CD14-positive monocyte (primary cell): ENCODE results near the gene JADE3. TPM values are rescaled to one million over a fixed set of nuclear protein-coding genes. Genes with fewer than 3 reads are reported as not detected.

Experiments
- DNase-seq, 3 donors: peaks; one replicate each; pipeline ENCODE4 v3.0.0-alpha.2; 2011 to 2022
- H2AFZ ChIP-seq: 2 replicates; pipeline ENCODE4 v1.6.0; 2012; ENCODE audit warnings: mild to moderate bottlenecking, low read depth, low read length, inconsistent platforms; ENCODE audit not compliant: insufficient read depth, poor library complexity, severe bottlenecking
- H3K27ac ChIP-seq, 2 donors: 1 replicate in 1 of 2; 2 replicates in 1 of 2; pipeline ENCODE4 v1.5.1; 2012 to 2013; ENCODE audit warnings: low read length in 2 of 2, control low read depth in 1 of 2, inconsistent platforms in 1 of 2, low read depth in 1 of 2, mild to moderate bottlenecking in 1 of 2
- H3K27me3 ChIP-seq, 2 donors: one replicate each; pipeline versions ENCODE4 v1.6.0 to v1.6.1; 2011 to 2013; ENCODE audit warnings: low read length in 2 of 2; ENCODE audit not compliant: control insufficient read depth in 2 of 2, insufficient read depth in 2 of 2
- H3K36me3 ChIP-seq, 2 donors: replicated peaks in 1 of 2; 1 replicate in 1 of 2; 2 replicates in 1 of 2; pipeline versions ENCODE4 v1.5.1 to v1.6.1; 2012 to 2013; ENCODE audit warnings: low read length in 2 of 2, control low read depth in 1 of 2, inconsistent platforms in 1 of 2, mild to moderate bottlenecking in 1 of 2; ENCODE audit not compliant: insufficient read depth in 2 of 2, control insufficient read depth in 1 of 2
- H3K4me1 ChIP-seq, 2 donors: 1 replicate in 1 of 2; 2 replicates in 1 of 2; pipeline versions ENCODE4 v1.5.1 to v1.6.1; 2012 to 2013; ENCODE audit warnings: low read length in 2 of 2, control low read depth in 1 of 2, inconsistent platforms in 1 of 2, mild to moderate bottlenecking in 1 of 2, moderate library complexity in 1 of 2; ENCODE audit not compliant: insufficient read depth in 2 of 2, control insufficient read depth in 1 of 2
- H3K4me2 ChIP-seq: replicated peaks from 2 replicates; pipeline ENCODE3; 2012; ENCODE audit warnings: low read length, moderate library complexity, mild to moderate bottlenecking; ENCODE audit not compliant: poor library complexity, severe bottlenecking; ENCODE audit errors: extremely low read depth
- H3K4me3 ChIP-seq, 3 experiments: fragments of 200-600 bp in 1 of 3; sonication (generic) in 1 of 3; replicated peaks in 1 of 3; 1 replicate in 2 of 3; 2 replicates in 1 of 3; pipeline ENCODE4 v1.5.1; 2011 to 2013; ENCODE audit warnings: low read length in 3 of 3, mild to moderate bottlenecking in 3 of 3, control low read depth in 2 of 3, low read depth in 2 of 3, inconsistent platforms in 1 of 3, moderate library complexity in 1 of 3
- H3K79me2 ChIP-seq: 2 replicates; pipeline ENCODE4 v1.6.0; 2012; ENCODE audit warnings: mild to moderate bottlenecking, control low read depth, inconsistent platforms, low read length, moderate library complexity; ENCODE audit not compliant: insufficient read depth
- H3K9ac ChIP-seq: 2 replicates; pipeline ENCODE4 v1.6.0; 2017; ENCODE audit warnings: low read length, mild to moderate bottlenecking; ENCODE audit not compliant: insufficient read depth, poor library complexity, severe bottlenecking
- H3K9me3 ChIP-seq, 2 donors: replicated peaks in 1 of 2; 1 replicate in 1 of 2; 2 replicates in 1 of 2; pipeline versions ENCODE4 v1.5.1 to v1.6.1; 2012 to 2013; ENCODE audit warnings: low read length in 2 of 2, control low read depth in 1 of 2; ENCODE audit not compliant: control insufficient read depth in 1 of 2, insufficient read depth in 1 of 2
- H4K20me1 ChIP-seq: 2 replicates; pipeline ENCODE4 v1.6.0; 2012; ENCODE audit warnings: mild to moderate bottlenecking, low read length, control low read depth, moderate library complexity; ENCODE audit not compliant: insufficient read depth
- H3K27ac Mint-ChIP-seq, 7 donors: one replicate each; pipeline ENCODE4 v1.8.0; 2020; ENCODE audit warnings: mild to moderate bottlenecking in 7 of 7, mixed read lengths in 7 of 7, moderate library complexity in 6 of 7, inconsistent platforms in 2 of 7
- H3K27me3 Mint-ChIP-seq, 3 donors: one replicate each; pipeline ENCODE4 v1.8.0; 2021 to 2022; ENCODE audit warnings: low read depth in 3 of 3, mild to moderate bottlenecking in 3 of 3, mixed read lengths in 3 of 3, moderate library complexity in 3 of 3, inconsistent platforms in 1 of 3
- H3K36me3 Mint-ChIP-seq, 2 donors: one replicate each; pipeline ENCODE4 v1.8.0; 2020; ENCODE audit warnings: mixed read lengths in 2 of 2, inconsistent platforms in 1 of 2, mild to moderate bottlenecking in 1 of 2
- H3K4me1 Mint-ChIP-seq: one replicate; pipeline ENCODE4 v1.8.0; 2020; ENCODE audit warnings: mild to moderate bottlenecking, mixed read lengths
- H3K4me3 Mint-ChIP-seq, 2 donors: one replicate each; pipeline ENCODE4 v1.8.0; 2020; ENCODE audit warnings: mild to moderate bottlenecking in 2 of 2, mixed read lengths in 2 of 2, moderate library complexity in 1 of 2
- H3K9me3 Mint-ChIP-seq, 7 donors: one replicate each; pipeline ENCODE4 v1.8.0; 2020 to 2022; ENCODE audit warnings: mixed read lengths in 7 of 7, mild to moderate bottlenecking in 6 of 7, moderate library complexity in 6 of 7, inconsistent platforms in 2 of 7
- WGBS: methylation state at CpG from one replicate; pipeline ENCODE4 v1.1.5; 2013; ENCODE audit warnings: missing lambda C conversion rate; ENCODE audit not compliant: insufficient coverage; 5-methylcytosine and 5-hydroxymethylcytosine counted together
- intact Hi-C, 2 donors: fragments of 100-400 bp; cut with micrococcal nuclease; formaldehyde crosslinking; loops; one replicate each; pipeline versions ENCODE4 v1.15.0 to v1.15.1; 2023
- polyA plus RNA-seq, 3 donors: library from polyadenylated mRNA; depleted of rRNA in 1 of 3; unstranded in 2 of 3; stranded (reverse) in 1 of 3; fragments of 300-500 nt in 2 of 3; fragments of >200 nt in 1 of 3; fragmentation: Illumina TruSeq in 2 of 3; gene quantifications; 1 replicate in 2 of 3; 2 replicates in 1 of 3; pipeline ENCODE4 v1.2.3, GENCODE V29; 2012 to 2021
- TF ChIP-seq, protein P1 (sequence below): fragments of 200-600 bp; IDR thresholded peaks from one replicate; pipeline ENCODE4 v1.8.0; 2022; ENCODE audit warnings: antibody characterized with exemption, mild to moderate bottlenecking

JADE3 gene
- polyA plus RNA-seq, 3 donors = 0.03 to 0.43 (median 0.19) TPM

- peak overlapping the region; percentile 14 to 80 (median 47) for H3K27ac Mint-ChIP-seq
- WGBS = no CpG with 5 or more reads among the region's 2 CpGs
Measured at GRCh38 chrX:46864606-46865005, 47.6 kb upstream of the JADE3 start.

DNA sequence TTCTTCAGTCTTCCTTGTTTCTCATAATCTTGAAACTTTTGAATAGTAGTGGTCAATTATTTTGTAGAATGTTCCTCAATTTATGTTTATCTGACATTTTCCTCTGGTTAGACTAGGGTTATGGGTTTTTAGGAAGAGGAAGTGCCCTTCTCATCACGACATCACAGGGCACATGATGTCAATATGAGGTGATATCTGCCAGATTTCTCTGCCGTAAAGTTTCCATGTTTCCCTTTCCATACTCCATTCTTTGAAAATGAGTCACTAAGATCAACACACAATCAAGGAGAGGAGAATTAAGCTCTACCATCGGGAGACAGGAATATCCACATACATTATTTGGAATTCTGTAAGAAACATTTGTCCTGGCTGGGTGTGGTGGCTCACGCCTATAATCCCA lies 46.9 kb upstream of the JADE3 start:
- H3K36me3 Mint-ChIP-seq = peaks cover 37 to 51% of the 10 kb centered on the region in 2 donors
- H4K20me1 ChIP-seq = peaks cover 86% of the 10 kb centered on the region
- H3K9me3 ChIP-seq = no peaks in the 10 kb centered on the region
- H3K79me2 ChIP-seq = peaks cover 90% of the 10 kb centered on the region
- H2AFZ ChIP-seq = no peak overlapping the region
- peaks cover 0 to 5% (median 0%) of the 10 kb centered on the region in 7 donors for H3K9me3 Mint-ChIP-seq
- peaks cover 5 to 8% of the 10 kb centered on the region in 2 donors for H3K4me1 ChIP-seq
- no peak overlapping the region for H3K4me3 Mint-ChIP-seq
- TF ChIP-seq, protein P1, sequence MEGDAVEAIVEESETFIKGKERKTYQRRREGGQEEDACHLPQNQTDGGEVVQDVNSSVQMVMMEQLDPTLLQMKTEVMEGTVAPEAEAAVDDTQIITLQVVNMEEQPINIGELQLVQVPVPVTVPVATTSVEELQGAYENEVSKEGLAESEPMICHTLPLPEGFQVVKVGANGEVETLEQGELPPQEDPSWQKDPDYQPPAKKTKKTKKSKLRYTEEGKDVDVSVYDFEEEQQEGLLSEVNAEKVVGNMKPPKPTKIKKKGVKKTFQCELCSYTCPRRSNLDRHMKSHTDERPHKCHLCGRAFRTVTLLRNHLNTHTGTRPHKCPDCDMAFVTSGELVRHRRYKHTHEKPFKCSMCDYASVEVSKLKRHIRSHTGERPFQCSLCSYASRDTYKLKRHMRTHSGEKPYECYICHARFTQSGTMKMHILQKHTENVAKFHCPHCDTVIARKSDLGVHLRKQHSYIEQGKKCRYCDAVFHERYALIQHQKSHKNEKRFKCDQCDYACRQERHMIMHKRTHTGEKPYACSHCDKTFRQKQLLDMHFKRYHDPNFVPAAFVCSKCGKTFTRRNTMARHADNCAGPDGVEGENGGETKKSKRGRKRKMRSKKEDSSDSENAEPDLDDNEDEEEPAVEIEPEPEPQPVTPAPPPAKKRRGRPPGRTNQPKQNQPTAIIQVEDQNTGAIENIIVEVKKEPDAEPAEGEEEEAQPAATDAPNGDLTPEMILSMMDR = no peak
- peak overlapping the region; percentile 70 to 90 (median 81) for H3K27ac Mint-ChIP-seq
- H3K27me3 ChIP-seq = no peaks in the 10 kb centered on the region
- no CpG with 5 or more reads among the region's 4 CpGs for WGBS
- H3K4me1 Mint-ChIP-seq = peaks cover 10% of the 10 kb centered on the region
- H3K4me2 ChIP-seq = no peak overlapping the region
- DNase-seq = peak; percentile 39 to 71 (median 47)
- peaks cover 20 to 46% of the 10 kb centered on the region in 2 donors for H3K36me3 ChIP-seq
- no peak overlapping the region for H3K4me3 ChIP-seq
- H3K27me3 Mint-ChIP-seq = peaks cover 0 to 15% (median 0%) of the 10 kb centered on the region in 3 donors
- intact Hi-C loops = no loop called here
- H3K27ac ChIP-seq = peak overlapping the region; percentile 32 to 62
- H3K9ac ChIP-seq = no peak overlapping the region

More at GRCh38 chrX:46864606-46865005, 47.6 kb upstream of the JADE3 start:
- Histone ChIP-seq H3K36me3 (peaks cover 26 to 49% of the 10 kb centered on the region in 2 donors), H3K27ac (peak overlapping the region; percentile 25 to 62), H3K79me2 (peaks cover 90% of the 10 kb centered on the region), H3K4me2 (no peak overlapping the region), H4K20me1 (peaks cover 86% of the 10 kb centered on the region), H3K4me3 (no peak overlapping the region), H3K9ac (no peak overlapping the region), H2AFZ (no peak overlapping the region), H3K27me3 (no peaks in the 10 kb centered on the region), H3K9me3 (no peaks in the 10 kb centered on the region), H3K4me1 (peaks cover 5 to 8% of the 10 kb centered on the region in 2 donors)
- peaks cover 10% of the 10 kb centered on the region for H3K4me1 Mint-ChIP-seq
- H3K4me3 Mint-ChIP-seq = no peak overlapping the region
- peaks cover 41 to 55% of the 10 kb centered on the region in 2 donors for H3K36me3 Mint-ChIP-seq
- no peak for DNase-seq
- TF ChIP-seq, protein P1 = no peak
- intact Hi-C loops = no loop called here
- H3K27me3 Mint-ChIP-seq = peaks cover 0 to 15% (median 0%) of the 10 kb centered on the region in 3 donors
- H3K9me3 Mint-ChIP-seq = peaks cover 0 to 5% (median 0%) of the 10 kb centered on the region in 7 donors
